ENCODE results near the gene ZNF385B.
A peak's percentile ranks its signal among the peaks of the same experiment; 100 is the strongest.

Gene ZNF385B

GRCh38 chr2:179428649-179429048 lies 432.8 kb downstream of the ZNF385B start:
- no peak for DNase-seq

DNA sequence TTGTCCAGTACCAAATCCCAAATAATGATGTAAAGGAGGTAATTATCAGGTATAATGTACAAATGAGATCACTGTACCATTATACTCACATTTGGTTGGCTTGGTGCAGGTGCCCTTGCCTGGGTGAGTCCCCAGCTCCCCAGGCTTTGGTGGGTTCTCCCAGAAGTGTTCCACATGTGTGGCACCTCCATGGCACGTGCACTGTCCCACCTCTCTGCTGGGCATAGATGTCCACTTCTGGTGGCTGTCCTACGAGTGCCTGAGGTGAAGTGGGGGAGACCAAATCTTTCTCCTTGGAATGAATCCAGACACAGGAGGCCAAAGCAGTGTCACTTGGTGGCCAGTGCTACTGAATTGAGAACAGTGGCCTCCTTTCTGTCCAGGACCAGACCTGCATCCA lies 434.3 kb downstream of the ZNF385B start:
- no peak for DNase-seq

DNA sequence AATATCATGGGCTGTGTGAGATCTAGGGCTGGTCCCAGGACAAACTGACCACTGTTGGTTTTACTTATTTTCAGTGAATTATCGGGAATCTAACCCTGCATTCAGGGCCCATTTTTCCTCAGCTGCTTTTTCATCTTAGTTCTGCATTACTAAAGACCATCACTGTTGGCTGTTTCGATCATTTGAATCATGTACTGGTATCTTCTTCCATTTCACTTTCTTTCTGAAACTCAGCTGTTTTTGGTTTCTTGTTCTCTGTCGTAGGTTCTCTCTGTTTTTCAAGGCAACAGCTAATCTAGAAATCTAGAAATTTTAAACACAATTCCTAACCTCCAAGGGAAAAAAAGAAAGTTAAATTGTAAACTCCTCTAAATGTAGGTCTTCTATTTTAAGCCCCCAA lies 436.8 kb downstream of the ZNF385B start:
- no peak for DNase-seq

- DNase-seq, result peak; percentile 0
Observed at GRCh38 chr2:179422037-179422643, 439.3 kb downstream of the ZNF385B start.

DNA sequence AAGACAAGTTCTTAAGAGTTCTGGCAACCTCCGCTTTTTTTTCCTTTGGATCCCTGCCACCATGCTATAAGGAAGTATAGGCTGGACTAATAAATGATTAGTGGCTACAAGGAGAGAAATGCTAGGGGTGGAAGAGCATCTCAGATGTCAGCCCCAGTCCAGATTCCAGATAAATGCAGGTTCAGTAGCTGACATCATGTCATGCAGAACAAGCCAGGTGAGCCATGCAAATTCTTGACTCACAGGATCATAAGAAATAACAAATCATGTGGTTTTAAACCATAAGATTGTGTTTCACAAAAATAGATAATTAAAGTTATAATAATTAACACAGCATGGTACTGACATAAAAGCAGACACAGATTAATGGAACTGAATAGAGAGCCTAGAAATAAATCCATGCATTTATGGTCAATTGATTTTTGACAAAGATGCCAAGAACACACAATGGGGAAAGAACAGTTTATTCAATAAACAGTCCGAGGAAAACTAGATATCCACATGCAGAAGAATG lies 443.9 kb downstream of the ZNF385B start:
- no peak for DNase-seq

- no peak for DNase-seq
Observed at GRCh38 chr2:179412112-179412511, 449.3 kb downstream of the ZNF385B start.

DNA sequence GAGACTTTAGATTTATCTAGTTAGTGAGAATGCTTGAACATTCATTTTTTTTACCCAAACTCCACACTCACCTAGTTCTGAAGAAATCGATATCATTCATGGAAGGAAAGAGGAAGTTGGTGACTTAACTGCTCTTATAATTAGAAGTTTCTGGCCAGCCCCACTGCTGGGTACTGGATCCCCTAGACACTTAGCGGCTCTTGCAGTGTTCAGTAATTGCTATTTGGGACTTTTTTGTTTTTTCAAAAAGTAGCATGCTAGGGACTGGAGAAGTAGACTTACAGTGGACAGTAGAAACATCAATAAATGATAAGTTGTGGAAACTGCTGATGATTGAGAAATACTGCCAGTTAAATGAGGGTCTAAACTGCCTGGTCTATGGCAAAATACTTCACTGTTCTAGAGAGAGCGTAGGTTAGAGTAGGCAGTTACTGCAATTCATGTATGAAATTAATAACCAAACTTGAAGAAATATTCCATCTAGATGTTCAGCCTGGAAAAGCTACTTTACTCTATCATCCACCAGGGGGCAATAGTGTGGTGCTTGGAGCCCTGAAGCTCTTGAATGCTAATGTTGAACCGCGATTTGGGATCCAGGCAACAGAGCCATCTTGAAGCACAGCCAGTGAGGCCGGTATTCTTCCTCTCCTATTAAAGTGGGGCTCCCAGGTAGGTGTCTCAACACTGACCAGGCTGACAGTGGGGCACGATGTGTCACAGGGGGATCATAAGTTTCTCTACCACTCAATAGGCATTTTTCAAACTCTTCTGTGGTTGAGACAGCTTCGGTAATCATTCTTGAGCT lies 450.7 kb downstream of the ZNF385B start:
- DNase-seq, result peak; percentile 46

GRCh38 chr2:179403624-179404023 lies 457.8 kb downstream of the ZNF385B start:
- DNase-seq, result no peak

GRCh38 chr2:179393481-179393880 lies 467.9 kb downstream of the ZNF385B start:
- no peak for DNase-seq

Data from NCI-H1092 (cell line).